Raji (cell line): Measurements from ENCODE around the gene FIBCD1.

Experiments
- POLR2A ChIP-seq: IDR thresholded peaks from 2 replicates; pipeline ENCODE4 v1.6.1; 2011; ENCODE audit warnings: low read depth, low read length, control low read depth; ENCODE audit not compliant: insufficient read depth

Gene FIBCD1

GRCh38 chr9:130893341-130894101 is 45.5 kb downstream of the FIBCD1 start:
- no peak for TF ChIP-seq POLR2A

DNA sequence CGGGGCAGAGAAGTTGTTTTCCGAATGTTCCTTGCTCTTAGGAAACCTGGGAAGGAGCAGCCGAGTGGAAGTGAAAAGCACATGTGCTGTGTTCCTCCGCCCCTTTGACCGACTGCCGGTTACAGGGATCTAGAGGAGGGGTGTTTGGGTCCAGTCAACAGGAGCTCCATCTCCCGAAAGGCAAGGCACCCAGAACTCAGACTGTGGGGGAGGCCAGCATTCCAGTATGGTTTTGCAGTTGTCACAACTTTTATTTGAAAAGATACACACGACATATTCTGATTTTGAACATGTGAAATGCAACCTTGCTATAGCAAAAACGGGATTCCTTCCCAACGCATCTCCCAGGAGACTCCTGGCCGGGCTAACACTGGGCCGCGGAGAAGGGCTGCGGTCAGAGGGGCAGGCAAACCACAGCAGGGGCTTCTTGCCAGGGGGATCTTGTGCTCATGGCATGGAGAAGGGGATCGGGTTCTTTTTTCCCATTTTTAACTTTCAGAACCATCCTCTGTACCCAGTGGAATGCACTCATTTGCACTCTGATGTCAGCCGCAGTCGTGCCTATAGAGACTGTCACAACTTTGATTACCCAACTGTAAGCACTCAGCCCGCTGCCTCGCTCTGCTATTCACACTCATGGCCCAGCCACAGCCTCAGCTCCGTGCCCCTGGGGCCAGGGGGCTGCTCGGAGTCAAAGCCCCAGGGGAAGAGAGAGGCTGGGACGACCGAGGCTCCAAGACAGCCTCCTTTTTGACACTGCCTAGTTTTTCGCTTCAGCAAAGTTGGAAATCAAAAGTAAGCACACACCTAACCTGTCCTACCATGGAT is 46.4 kb downstream of the FIBCD1 start:
- TF ChIP-seq POLR2A: no peak

- no peak for TF ChIP-seq POLR2A
Observed at GRCh38 chr9:130891688-130892476, 47.2 kb downstream of the FIBCD1 start.

DNA sequence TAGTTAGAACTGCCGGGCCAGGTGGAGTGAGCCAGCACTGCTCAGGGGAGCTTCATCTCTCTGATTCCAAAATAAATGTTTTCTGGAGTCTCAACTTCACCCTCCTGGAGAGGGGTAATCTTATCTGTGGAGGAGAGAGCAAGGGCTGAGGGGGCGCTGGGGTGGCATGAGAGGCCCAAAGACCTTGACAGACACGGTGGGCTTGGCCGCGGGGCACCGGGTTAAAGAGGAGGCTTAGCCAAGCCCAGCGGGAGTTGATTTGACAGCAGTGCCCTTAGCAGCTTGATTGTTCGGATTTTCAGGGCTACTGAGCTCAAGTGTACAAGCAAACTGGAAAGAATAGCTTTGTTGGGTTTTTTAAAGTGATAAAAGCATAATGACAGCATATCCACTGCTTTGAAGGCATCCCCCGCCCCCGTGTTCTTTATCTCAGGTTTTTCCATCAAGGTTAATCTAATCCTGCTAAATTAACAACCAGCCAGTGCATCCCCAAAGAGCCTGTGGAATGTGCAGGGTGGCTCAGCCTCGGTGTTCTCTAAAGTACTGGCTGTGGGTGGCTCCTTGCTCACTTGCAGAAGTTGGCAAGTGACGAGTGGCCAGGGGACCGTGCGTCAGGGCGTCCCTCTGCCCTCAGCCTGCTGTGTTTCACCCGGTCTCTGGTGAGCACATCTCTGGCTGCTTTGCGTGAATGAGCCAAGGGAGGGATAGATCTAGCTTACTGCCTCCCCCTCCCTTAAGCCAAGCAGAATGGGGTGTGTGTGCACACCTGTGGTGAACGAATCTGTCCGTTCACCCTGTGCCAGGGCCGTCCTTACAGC is 48.0 kb downstream of the FIBCD1 start:
- TF ChIP-seq POLR2A: no peak

- no peak for TF ChIP-seq POLR2A
Observed at GRCh38 chr9:130890124-130890523, 48.9 kb downstream of the FIBCD1 start.

DNA sequence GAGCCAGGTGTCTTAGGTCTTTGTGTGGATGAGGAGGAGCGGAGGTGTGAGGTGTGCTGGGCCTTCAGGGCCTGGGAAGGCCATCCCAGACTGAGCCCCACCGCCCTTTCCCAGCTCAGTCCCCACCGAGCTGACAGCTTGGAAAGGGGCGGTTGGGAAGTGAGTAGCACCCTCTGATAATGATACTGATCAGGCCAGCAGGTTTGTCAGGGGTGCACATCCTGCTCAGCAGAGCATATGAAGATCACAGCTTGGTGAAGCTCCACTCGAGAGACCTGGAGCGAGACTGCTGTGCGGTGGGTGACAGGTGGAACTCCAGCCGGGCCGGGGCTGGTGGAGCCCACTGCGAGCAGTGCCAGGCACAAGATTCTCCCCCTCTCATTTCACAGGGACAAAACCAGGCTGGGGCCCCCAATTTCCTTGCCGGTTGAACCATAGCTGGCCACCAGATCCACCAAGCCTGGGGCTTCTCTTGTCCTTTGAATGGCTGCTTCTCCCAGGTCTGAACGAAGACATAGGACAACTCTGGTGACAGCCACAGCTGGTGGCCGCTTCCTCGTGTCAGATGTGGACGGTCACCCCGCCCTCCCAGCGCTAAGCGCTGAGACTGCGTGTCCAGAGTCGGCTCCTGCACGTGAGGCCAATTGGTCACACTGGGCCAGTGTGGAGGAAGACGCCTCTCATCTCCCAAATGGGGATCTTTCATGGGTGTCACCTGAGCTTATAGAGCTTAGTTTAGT is 50.7 kb downstream of the FIBCD1 start:
- no peak for TF ChIP-seq POLR2A

- TF ChIP-seq POLR2A: no peak
Observed at GRCh38 chr9:130887494-130888144, 51.4 kb downstream of the FIBCD1 start.

- no peak for TF ChIP-seq POLR2A
Observed at GRCh38 chr9:130886981-130887380, 52.1 kb downstream of the FIBCD1 start.

DNA sequence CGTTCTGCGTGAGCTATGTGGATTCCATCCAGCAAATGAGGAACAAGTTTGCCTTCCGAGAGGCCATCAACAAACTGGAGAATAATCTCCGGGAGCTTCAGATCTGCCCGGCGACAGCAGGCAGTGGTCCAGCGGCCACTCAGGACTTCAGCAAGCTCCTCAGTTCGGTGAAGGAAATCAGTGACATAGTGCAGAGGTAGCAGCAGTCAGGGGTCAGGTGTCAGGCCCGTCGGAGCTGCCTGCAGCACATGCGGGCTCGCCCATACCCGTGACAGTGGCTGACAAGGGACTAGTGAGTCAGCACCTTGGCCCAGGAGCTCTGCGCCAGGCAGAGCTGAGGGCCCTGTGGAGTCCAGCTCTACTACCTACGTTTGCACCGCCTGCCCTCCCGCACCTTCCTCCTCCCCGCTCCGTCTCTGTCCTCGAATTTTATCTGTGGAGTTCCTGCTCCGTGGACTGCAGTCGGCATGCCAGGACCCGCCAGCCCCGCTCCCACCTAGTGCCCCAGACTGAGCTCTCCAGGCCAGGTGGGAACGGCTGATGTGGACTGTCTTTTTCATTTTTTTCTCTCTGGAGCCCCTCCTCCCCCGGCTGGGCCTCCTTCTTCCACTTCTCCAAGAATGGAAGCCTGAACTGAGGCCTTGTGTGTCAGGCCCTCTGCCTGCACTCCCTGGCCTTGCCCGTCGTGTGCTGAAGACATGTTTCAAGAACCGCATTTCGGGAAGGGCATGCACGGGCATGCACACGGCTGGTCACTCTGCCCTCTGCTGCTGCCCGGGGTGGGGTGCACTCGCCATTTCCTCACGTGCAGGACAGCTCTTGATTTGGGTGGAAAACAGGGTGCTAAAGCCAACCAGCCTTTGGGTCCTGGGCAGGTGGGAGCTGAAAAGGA is 53.3 kb downstream of the FIBCD1 start:
- no peak for TF ChIP-seq POLR2A

DNA sequence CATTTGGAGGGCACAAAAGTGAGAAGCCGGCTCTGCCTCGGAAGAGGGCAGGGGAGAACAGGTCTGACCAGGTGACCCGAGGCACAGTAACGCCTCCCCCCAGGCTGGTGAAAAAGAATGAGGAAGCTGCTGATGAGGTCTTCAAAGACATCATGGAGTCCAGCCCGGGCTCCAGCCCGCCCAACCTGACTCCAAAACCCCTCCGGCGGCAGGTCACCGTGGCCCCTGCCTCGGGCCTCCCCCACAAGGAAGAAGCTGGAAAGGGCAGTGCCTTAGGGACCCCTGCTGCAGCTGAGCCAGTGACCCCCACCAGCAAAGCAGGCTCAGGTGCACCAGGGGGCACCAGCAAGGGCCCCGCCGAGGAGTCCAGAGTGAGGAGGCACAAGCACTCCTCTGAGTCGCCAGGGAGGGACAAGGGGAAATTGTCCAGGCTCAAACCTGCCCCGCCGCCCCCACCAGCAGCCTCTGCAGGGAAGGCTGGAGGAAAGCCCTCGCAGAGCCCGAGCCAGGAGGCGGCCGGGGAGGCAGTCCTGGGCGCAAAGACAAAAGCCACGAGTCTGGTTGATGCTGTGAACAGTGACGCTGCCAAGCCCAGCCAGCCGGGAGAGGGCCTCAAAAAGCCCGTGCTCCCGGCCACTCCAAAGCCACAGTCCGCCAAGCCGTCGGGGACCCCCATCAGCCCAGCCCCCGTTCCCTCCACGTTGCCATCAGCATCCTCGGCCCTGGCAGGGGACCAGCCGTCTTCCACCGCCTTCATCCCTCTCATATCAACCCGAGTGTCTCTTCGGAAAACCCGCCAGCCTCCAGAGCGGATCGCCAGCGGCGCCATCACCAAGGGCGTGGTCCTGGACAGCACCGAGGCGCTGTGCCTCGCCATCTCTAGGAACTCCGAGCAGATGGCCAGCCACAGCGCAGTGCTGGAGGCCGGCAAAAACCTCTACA is 54.2 kb downstream of the FIBCD1 start:
- no peak for TF ChIP-seq POLR2A

GRCh38 chr9:130884111-130884531 is 54.9 kb downstream of the FIBCD1 start:
- TF ChIP-seq POLR2A: no peak
